WTC11 (cell line): Measurements from ENCODE around the gene LFNG. TPM values are rescaled to one million over a fixed set of nuclear protein-coding genes. Genes with fewer than 3 reads are reported as not detected.

Experiments
- ATAC-seq: fragments of 200-7000 bp; cut with Tn5 transposase; 2 replicates; pipeline ENCODE4 v1.10.0; 2021; ENCODE audit warnings: mild to moderate bottlenecking, moderate library complexity
- CTCF ChIA-PET: fragments of 300-600 bp; sonication (Branson Sonifier 250); formaldehyde crosslinking; loops from one replicate; lab custom pipeline; 2021; ENCODE audit warnings: antibody characterized with exemption; lab: Charles Lee
- POLR2A ChIA-PET: fragments of 350-600 bp; sonication (Branson Sonifier 250); formaldehyde crosslinking; loops from one replicate; lab custom pipeline; 2021; ENCODE audit warnings: antibody characterized with exemption; lab: Charles Lee
- DNase-seq: peaks from one replicate; pipeline ENCODE4 v3.0.0; 2021; ENCODE audit warnings: low spot score
- H3K27ac Mint-ChIP-seq: 2 replicates; pipeline ENCODE4 v1.8.0; 2021; ENCODE audit warnings: mixed read lengths
- H3K27me3 Mint-ChIP-seq: 2 replicates; pipeline ENCODE4 v1.8.0; 2021; ENCODE audit warnings: low read depth, mild to moderate bottlenecking, moderate library complexity, mixed read lengths
- H3K36me3 Mint-ChIP-seq: 2 replicates; pipeline ENCODE4 v1.8.0; 2021; ENCODE audit warnings: mixed read lengths
- H3K4me1 Mint-ChIP-seq: 2 replicates; pipeline ENCODE4 v1.8.0; 2022; ENCODE audit warnings: mixed read lengths
- H3K4me3 Mint-ChIP-seq: 2 replicates; pipeline ENCODE4 v1.8.0; 2021; ENCODE audit warnings: mild to moderate bottlenecking, moderate library complexity, mixed read lengths
- H3K9me3 Mint-ChIP-seq: 2 replicates; pipeline ENCODE4 v1.8.0; 2021; ENCODE audit warnings: mixed read lengths
- CREB1 ChIP-seq: sonication (generic); formaldehyde crosslinking; IDR thresholded peaks from 2 replicates; pipeline ENCODE4 v1.8.0; 2023; ENCODE audit warnings: mild to moderate bottlenecking, missing genetic modification reagents
- FOXJ3 ChIP-seq: sonication (generic); formaldehyde crosslinking; IDR thresholded peaks from 2 replicates; pipeline ENCODE4 v1.9.0; 2021; ENCODE audit warnings: missing genetic modification reagents, mild to moderate bottlenecking, borderline replicate concordance
- KAT7 ChIP-seq: sonication (generic); formaldehyde crosslinking; IDR thresholded peaks from 2 replicates; pipeline ENCODE4 v1.8.1; 2023; ENCODE audit warnings: missing genetic modification reagents, mild to moderate bottlenecking, borderline replicate concordance
- NFATC4 ChIP-seq: fragments of 250-450 bp; sonication (Bioruptor Pico); IDR thresholded peaks from 2 replicates; pipeline ENCODE4 v1.9.0; 2021; ENCODE audit warnings: mild to moderate bottlenecking
- NFE2L1 ChIP-seq: sonication (generic); formaldehyde crosslinking; IDR thresholded peaks from 2 replicates; pipeline ENCODE4 v1.8.1; 2023; ENCODE audit warnings: missing genetic modification reagents
- NR2C2 ChIP-seq: sonication (generic); formaldehyde crosslinking; IDR thresholded peaks from 2 replicates; pipeline ENCODE4 v1.8.0; 2022; ENCODE audit warnings: mild to moderate bottlenecking, missing genetic modification reagents
- PRRX2 ChIP-seq: fragments of 250-450 bp; sonication (Bioruptor Pico); IDR thresholded peaks from 2 replicates; pipeline ENCODE4 v1.8.0; 2021; ENCODE audit warnings: mild to moderate bottlenecking
- RELA ChIP-seq: sonication (generic); formaldehyde crosslinking; IDR thresholded peaks from 2 replicates; pipeline ENCODE4 v1.8.1; 2022; ENCODE audit warnings: missing genetic modification reagents, mild to moderate bottlenecking, borderline replicate concordance
- SOX15 ChIP-seq: fragments of 250-450 bp; sonication (Bioruptor Pico); IDR thresholded peaks from 2 replicates; pipeline ENCODE4 v1.9.0; 2021; ENCODE audit warnings: mild to moderate bottlenecking
- TCF7 ChIP-seq: sonication (generic); formaldehyde crosslinking; IDR thresholded peaks from 2 replicates; pipeline ENCODE4 v1.8.0; 2022; ENCODE audit warnings: mild to moderate bottlenecking, low read depth, missing genetic modification reagents, moderate library complexity
- TEAD4 ChIP-seq: sonication (generic); formaldehyde crosslinking; IDR thresholded peaks from 2 replicates; pipeline ENCODE4 v1.8.0; 2022; ENCODE audit warnings: mild to moderate bottlenecking, missing genetic modification reagents
- ZBTB21 ChIP-seq: sonication (generic); formaldehyde crosslinking; IDR thresholded peaks from 2 replicates; pipeline ENCODE4 v1.8.1; 2023; ENCODE audit warnings: mild to moderate bottlenecking, missing genetic modification reagents, borderline replicate concordance
- ZNF263 ChIP-seq: sonication (generic); formaldehyde crosslinking; IDR thresholded peaks from 2 replicates; pipeline ENCODE4 v1.8.1; 2022; ENCODE audit warnings: low read depth, mild to moderate bottlenecking, moderate library complexity, missing genetic modification reagents
- ZNF396 ChIP-seq: fragments of 250-450 bp; sonication (Bioruptor Pico); IDR thresholded peaks from 2 replicates; pipeline ENCODE4 v1.8.0; 2021; ENCODE audit warnings: mild to moderate bottlenecking, moderate library complexity, borderline replicate concordance
- ZSCAN18 ChIP-seq: fragments of 250-450 bp; sonication (Bioruptor Pico); IDR thresholded peaks from 2 replicates; pipeline ENCODE4 v2.1.2; 2022; ENCODE audit warnings: mild to moderate bottlenecking, moderate library complexity
- total RNA-seq: library from RNA; stranded (reverse); gene quantifications from 3 replicates; pipeline ENCODE4 v1.2.3, GENCODE V29; 2021
- TF ChIP-seq, protein P1 (sequence below): sonication (generic); formaldehyde crosslinking; IDR thresholded peaks from 2 replicates; pipeline ENCODE4 v1.8.0; 2022; ENCODE audit warnings: mild to moderate bottlenecking, missing genetic modification reagents
- TF ChIP-seq, protein P2 (sequence below): sonication (generic); formaldehyde crosslinking; IDR thresholded peaks from 2 replicates; pipeline ENCODE4 v1.8.0; 2022; ENCODE audit warnings: missing genetic modification reagents
- TF ChIP-seq, protein P3 (sequence below): sonication (generic); formaldehyde crosslinking; IDR thresholded peaks from 2 replicates; pipeline ENCODE4 v1.8.1; 2023; ENCODE audit warnings: mild to moderate bottlenecking, missing genetic modification reagents, moderate library complexity
- TF ChIP-seq, protein P4 (sequence below): sonication (generic); formaldehyde crosslinking; IDR thresholded peaks from 2 replicates; pipeline ENCODE4 v1.8.1; 2022; ENCODE audit warnings: mild to moderate bottlenecking, missing genetic modification reagents, moderate library complexity, borderline replicate concordance
- TF ChIP-seq, protein P5 (sequence below): sonication (generic); formaldehyde crosslinking; conservative IDR thresholded peaks from 2 replicates; pipeline ENCODE4 v1.8.1; 2023; ENCODE audit warnings: mild to moderate bottlenecking, low read depth, missing genetic modification reagents, moderate library complexity

The LFNG gene
- total RNA-seq, 1 experiment from 2014 or later, result 29.4 TPM

- TF ChIP-seq ZSCAN18 (CRISPR knock-in tag) (no peak), FOXJ3 (CRISPR knock-in tag) (no peak), ZNF396 (CRISPR knock-in tag) (no peak), NFE2L1 (CRISPR knock-in tag) (no peak), KAT7 (CRISPR knock-in tag) (no peak), SOX15 (CRISPR knock-in tag) (no peak), PRRX2 (CRISPR knock-in tag) (no peak)
- TF ChIP-seq, protein P1, sequence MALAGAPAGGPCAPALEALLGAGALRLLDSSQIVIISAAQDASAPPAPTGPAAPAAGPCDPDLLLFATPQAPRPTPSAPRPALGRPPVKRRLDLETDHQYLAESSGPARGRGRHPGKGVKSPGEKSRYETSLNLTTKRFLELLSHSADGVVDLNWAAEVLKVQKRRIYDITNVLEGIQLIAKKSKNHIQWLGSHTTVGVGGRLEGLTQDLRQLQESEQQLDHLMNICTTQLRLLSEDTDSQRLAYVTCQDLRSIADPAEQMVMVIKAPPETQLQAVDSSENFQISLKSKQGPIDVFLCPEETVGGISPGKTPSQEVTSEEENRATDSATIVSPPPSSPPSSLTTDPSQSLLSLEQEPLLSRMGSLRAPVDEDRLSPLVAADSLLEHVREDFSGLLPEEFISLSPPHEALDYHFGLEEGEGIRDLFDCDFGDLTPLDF, result no peak
Observed at GRCh38 chr7:2528481-2529095, 9.0 kb downstream of the LFNG start (continued).

DNA sequence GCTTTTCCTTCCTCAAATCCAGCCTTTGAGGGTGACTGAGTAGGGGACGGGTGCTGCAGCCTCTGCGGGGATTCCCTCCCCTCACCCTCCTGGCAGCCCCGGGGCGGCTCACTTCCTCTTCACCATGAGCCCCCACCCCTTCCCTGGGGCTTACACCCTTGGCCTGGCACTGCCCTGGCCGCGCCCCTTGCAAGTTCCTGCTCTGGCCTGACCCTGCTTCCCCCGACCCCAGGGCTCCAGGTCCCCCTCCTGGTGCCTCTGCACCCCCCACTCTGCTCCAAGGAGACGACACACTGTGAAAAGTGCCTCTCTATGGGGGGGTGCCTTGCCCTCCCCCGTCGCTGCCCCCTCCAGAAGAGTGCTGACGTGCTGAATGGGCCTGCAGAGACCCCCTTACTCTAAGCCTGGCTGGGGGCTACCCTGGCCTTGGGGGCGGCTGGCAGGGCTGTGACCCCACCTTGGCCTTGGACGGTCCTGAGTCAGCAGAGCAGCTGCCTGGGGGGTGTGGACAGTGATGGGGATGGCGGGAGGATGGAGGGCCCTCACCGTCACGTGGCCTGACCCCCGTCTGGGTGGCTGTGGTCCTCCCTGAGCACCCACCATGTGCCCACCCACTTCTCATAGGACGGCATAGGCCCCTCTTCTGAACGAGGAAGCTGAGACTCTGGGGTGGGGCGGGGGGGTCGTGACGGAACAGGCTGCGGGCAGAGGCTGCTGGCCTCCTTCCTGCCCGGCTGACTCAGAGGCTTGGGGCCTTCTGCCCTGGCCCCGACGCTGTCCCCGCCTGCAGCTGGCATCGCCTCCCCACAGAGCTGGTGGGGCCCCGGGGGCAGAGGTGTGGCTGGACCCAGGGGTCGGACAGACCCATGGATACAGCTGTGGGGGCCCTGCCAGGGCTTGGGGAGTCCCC lies 9.8 kb downstream of the LFNG start:
- ChIA-PET POLR2A (no interaction called here), CTCF (interaction anchor here (1.3 to 7.1 kb wide), 3 partner anchors 12 to 60 kb away, joined by 3 to 65 read pairs (median 3); partner anchors contain the start of gene IQCE)
- no peaks in the 10 kb centered on the region for H3K27me3 Mint-ChIP-seq
- no peak for TF ChIP-seq RELA (CRISPR knock-in tag)
- no peak for TF ChIP-seq NFATC4
- TF ChIP-seq, protein P2, sequence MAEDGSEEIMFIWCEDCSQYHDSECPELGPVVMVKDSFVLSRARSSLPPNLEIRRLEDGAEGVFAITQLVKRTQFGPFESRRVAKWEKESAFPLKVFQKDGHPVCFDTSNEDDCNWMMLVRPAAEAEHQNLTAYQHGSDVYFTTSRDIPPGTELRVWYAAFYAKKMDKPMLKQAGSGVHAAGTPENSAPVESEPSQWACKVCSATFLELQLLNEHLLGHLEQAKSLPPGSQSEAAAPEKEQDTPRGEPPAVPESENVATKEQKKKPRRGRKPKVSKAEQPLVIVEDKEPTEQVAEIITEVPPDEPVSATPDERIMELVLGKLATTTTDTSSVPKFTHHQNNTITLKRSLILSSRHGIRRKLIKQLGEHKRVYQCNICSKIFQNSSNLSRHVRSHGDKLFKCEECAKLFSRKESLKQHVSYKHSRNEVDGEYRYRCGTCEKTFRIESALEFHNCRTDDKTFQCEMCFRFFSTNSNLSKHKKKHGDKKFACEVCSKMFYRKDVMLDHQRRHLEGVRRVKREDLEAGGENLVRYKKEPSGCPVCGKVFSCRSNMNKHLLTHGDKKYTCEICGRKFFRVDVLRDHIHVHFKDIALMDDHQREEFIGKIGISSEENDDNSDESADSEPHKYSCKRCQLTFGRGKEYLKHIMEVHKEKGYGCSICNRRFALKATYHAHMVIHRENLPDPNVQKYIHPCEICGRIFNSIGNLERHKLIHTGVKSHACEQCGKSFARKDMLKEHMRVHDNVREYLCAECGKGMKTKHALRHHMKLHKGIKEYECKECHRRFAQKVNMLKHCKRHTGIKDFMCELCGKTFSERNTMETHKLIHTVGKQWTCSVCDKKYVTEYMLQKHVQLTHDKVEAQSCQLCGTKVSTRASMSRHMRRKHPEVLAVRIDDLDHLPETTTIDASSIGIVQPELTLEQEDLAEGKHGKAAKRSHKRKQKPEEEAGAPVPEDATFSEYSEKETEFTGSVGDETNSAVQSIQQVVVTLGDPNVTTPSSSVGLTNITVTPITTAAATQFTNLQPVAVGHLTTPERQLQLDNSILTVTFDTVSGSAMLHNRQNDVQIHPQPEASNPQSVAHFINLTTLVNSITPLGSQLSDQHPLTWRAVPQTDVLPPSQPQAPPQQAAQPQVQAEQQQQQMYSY, result no peak
- TF ChIP-seq, protein P3, sequence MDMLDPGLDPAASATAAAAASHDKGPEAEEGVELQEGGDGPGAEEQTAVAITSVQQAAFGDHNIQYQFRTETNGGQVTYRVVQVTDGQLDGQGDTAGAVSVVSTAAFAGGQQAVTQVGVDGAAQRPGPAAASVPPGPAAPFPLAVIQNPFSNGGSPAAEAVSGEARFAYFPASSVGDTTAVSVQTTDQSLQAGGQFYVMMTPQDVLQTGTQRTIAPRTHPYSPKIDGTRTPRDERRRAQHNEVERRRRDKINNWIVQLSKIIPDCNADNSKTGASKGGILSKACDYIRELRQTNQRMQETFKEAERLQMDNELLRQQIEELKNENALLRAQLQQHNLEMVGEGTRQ (CRISPR knock-in tag), result no peak
- no peak for TF ChIP-seq TCF7 (CRISPR knock-in tag)
- TF ChIP-seq ZNF263 (CRISPR knock-in tag), result no peak
- TF ChIP-seq, protein P4, sequence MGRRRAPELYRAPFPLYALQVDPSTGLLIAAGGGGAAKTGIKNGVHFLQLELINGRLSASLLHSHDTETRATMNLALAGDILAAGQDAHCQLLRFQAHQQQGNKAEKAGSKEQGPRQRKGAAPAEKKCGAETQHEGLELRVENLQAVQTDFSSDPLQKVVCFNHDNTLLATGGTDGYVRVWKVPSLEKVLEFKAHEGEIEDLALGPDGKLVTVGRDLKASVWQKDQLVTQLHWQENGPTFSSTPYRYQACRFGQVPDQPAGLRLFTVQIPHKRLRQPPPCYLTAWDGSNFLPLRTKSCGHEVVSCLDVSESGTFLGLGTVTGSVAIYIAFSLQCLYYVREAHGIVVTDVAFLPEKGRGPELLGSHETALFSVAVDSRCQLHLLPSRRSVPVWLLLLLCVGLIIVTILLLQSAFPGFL, result no peak
- TF ChIP-seq CREB1, result no peak
- no peak for TF ChIP-seq ZBTB21
- no peak for TF ChIP-seq SOX15 (CRISPR knock-in tag)
- TF ChIP-seq TEAD4, result no peak
- TF ChIP-seq NR2C2 (CRISPR knock-in tag), result no peak
- TF ChIP-seq, protein P5, sequence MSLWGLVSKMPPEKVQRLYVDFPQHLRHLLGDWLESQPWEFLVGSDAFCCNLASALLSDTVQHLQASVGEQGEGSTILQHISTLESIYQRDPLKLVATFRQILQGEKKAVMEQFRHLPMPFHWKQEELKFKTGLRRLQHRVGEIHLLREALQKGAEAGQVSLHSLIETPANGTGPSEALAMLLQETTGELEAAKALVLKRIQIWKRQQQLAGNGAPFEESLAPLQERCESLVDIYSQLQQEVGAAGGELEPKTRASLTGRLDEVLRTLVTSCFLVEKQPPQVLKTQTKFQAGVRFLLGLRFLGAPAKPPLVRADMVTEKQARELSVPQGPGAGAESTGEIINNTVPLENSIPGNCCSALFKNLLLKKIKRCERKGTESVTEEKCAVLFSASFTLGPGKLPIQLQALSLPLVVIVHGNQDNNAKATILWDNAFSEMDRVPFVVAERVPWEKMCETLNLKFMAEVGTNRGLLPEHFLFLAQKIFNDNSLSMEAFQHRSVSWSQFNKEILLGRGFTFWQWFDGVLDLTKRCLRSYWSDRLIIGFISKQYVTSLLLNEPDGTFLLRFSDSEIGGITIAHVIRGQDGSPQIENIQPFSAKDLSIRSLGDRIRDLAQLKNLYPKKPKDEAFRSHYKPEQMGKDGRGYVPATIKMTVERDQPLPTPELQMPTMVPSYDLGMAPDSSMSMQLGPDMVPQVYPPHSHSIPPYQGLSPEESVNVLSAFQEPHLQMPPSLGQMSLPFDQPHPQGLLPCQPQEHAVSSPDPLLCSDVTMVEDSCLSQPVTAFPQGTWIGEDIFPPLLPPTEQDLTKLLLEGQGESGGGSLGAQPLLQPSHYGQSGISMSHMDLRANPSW (CRISPR knock-in tag), result no peak

More for the DNA sequence above, 9.8 kb downstream of the LFNG start:
- Mint-ChIP-seq H3K9me3 (no peaks in the 10 kb centered on the region), H3K27ac (no peak overlapping the region), H3K4me3 (no peak overlapping the region), H3K4me1 (peaks cover 19% of the 10 kb centered on the region), H3K36me3 (peaks cover 7% of the 10 kb centered on the region; the same call in 1 of the 2 replicates)
- DNase-seq (no peak), ATAC-seq (no peak)
